K562 (cell line): ENCODE data around the gene DET1.
"Not testable (repeated sequence)": the region's sequence is repeated elsewhere in the genome, so short reads cannot be mapped to it uniquely, and the experiment has no call there.

Experiments
- EP300 ChIP-seq: IDR thresholded peaks from 2 replicates; pipeline ENCODE4 v1.6.1; 2012; ENCODE audit warnings: low read length, improper control_type of control experiment
- HLTF ChIP-seq: fragments of 450-650 bp; IDR thresholded peaks from 2 replicates; pipeline ENCODE4 v1.6.1; 2016
- MYC ChIP-seq, 2 experiments: fragments of 250-450 bp in 1 of 2; sonication (Bioruptor Pico) in 1 of 2; IDR thresholded peaks; 2 replicates each; pipeline versions ENCODE4 v1.5.1 to v1.6.1; 2012 to 2021; ENCODE audit warnings: low read depth in 2 of 2, borderline replicate concordance in 1 of 2, improper control_type of control experiment in 1 of 2, low read length in 1 of 2, mild to moderate bottlenecking in 1 of 2, moderate library complexity in 1 of 2
- SMARCA4 ChIP-seq: fragments of 450-650 bp; IDR thresholded peaks from 2 replicates; pipeline ENCODE4 v1.6.1; 2016
- THRA ChIP-seq: fragments of 450-650 bp; IDR thresholded peaks from 2 replicates; pipeline ENCODE4 v1.6.1; 2017; ENCODE audit warnings: mild to moderate bottlenecking, moderate library complexity
- TF ChIP-seq, protein P1 (sequence below): sonication (generic); formaldehyde crosslinking; IDR thresholded peaks from 2 replicates; pipeline ENCODE4 v1.9.0; 2022; ENCODE audit warnings: mild to moderate bottlenecking, missing genetic modification reagents

GRCh38 chr15:88548009-88548408, 1.5 kb upstream of the DET1 start:
- not testable (repeated sequence) for TF ChIP-seq HLTF; EP300; MYC (IDR thresholded peaks at IDR 0.05; ENCODE audit: low read depth, low read length); MYC (CRISPR knock-in tag; IDR thresholded peaks at IDR 0.05; ENCODE audit: borderline replicate concordance, low read depth); THRA
- 0 out of 2 replicates have a peak, but pooled peaks have one; percentile 47 for TF ChIP-seq SMARCA4
- TF ChIP-seq, protein P1, sequence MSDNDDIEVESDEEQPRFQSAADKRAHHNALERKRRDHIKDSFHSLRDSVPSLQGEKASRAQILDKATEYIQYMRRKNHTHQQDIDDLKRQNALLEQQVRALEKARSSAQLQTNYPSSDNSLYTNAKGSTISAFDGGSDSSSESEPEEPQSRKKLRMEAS: not testable (repeated sequence)
